ENCODE data around the gene PNLIPRP2.

GRCh38 chr10:116660860-116661259 is 40.1 kb downstream of the PNLIPRP2 start:
- TF ChIP-seq CTCF (IDR thresholded peaks at IDR 0.05; ENCODE audit: low read depth, low read length, poor library complexity, severe bottlenecking) = no peak
- TF ChIP-seq EZH2phosphoT487 (IDR thresholded peaks at IDR 0.05; ENCODE audit: borderline replicate concordance, low read length) = no peak

Measured in DOHH2 (cell line).